GM18505 (cell line): ENCODE measurements around the gene MED26.
A peak's percentile ranks its signal among the peaks of the same experiment; 100 is the strongest.
"Not testable (repeated sequence)": the region's sequence is repeated elsewhere in the genome, so short reads cannot be mapped to it uniquely, and the experiment has no call there.

Experiments used
- ATAC-seq: cut with Tn5 transposase; IDR thresholded peaks from one replicate; pipeline ENCODE4 v1.9.1; 2021; ENCODE audit not compliant: unreplicated experiment
- POLR2A ChIP-seq: IDR thresholded peaks from 4 replicates; pipeline ENCODE4 v1.6.1; 2011; ENCODE audit warnings: borderline replicate concordance; ENCODE audit not compliant: insufficient read depth, insufficient read length; ENCODE audit errors: extremely low read depth

The MED26 gene, protein sequence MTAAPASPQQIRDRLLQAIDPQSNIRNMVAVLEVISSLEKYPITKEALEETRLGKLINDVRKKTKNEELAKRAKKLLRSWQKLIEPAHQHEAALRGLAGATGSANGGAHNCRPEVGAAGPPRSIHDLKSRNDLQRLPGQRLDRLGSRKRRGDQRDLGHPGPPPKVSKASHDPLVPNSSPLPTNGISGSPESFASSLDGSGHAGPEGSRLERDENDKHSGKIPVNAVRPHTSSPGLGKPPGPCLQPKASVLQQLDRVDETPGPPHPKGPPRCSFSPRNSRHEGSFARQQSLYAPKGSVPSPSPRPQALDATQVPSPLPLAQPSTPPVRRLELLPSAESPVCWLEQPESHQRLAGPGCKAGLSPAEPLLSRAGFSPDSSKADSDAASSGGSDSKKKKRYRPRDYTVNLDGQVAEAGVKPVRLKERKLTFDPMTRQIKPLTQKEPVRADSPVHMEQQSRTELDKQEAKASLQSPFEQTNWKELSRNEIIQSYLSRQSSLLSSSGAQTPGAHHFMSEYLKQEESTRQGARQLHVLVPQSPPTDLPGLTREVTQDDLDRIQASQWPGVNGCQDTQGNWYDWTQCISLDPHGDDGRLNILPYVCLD

DNA sequence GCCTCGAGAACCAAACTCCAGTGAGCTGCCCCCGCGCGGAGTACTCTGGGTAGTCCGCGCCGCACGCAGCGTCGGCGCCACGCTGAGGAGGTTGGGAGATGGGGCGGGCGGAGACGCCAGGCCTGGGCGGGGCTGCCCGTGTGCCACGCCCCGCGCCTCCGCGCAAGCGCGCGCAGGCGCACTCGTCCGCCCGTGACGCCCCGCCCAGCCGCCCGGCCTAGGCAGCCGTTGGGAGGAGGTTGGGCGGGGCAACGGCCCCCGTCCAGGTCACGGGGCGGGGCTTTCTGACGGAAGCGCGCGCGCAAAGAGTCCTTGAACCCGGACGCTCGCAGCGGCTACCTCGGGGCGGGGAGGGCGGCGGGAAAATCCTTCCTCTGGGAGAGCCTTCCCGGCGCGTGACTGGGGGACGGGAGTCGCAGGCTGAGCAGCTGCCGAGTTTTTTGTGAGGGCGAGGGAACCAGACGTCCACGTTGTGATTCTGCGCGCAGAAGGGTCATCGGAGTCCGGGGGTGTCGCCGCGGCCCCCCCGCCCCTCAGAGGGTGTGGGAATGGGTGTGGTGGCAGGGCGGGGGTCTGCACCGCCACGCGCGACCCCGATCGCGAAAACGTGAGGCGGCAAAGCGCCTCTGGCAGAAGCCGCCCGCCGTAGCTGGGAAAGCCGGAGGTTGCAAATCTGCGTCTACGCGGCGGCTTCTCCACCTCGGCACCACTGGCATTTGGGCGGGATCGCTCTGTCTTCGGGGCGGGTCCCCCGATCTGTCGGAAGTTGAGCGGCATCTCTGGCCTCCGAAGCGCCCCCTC lies at the start of gene MED26:
Gene MED26 (minus strand): TSS at position 22 of the 801 bp plus-strand sequence. CDS start 261 bp downstream, outside the sequence.
- TF ChIP-seq POLR2A = peak; percentile 88
- ATAC-seq = peak; percentile 85

DNA sequence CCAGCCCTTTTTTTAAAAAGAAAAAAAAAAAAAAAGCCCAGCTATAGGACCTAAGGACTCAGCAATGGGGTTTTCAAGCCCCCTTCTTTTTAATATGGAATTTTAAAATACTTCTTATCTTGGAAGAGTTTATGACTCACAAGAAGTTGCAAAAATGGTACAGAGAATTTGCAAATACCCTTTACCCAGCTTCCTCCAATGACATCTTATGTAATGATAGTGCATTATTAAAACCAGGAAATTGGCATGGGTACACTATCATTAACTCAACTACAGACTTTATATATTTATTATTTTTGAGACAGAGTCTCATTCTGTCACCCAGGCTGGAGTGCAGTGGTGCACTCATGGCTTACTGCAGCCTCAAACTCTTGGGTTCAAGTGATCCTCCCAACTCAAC lies 49.1 kb upstream of the MED26 start:
- no peak for TF ChIP-seq POLR2A

DNA sequence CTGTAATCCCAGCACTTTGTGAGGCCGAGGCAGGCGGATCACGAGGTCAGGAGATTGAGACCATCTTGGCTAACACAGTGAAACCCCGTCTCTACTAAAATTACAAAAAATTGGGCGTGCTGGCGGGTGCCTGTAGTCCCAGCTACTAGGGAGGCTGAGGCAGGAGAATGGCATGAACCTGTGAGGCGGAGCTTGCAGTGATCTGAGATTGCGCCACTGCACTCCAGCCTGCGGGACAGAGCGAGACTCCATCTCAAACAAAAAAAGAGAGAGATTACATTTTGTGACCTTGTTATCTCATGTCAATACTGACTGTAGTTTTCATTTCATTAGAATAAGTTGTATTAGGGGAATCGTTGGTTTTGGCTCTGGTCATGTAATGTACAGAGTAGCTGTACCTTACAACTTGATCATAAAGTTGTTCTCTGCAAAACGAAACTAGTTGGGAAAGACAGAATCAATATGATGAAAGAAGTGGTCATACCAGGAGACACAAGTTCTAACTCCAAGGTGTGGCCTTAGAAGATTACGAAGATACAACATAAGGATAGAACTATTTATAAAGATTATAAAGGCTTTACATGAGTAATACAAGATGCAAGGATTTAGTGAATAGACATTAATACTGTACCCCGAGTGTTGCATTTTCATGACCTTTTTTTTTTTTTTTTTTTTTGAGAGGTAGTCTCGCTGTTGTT lies 48.2 kb upstream of the MED26 start:
- no peak for ATAC-seq
- no peak for TF ChIP-seq POLR2A

More for the DNA sequence above, 49.1 kb upstream of the MED26 start:
- ATAC-seq = no peak

- ATAC-seq = not testable (repeated sequence)
These were observed 45.8 kb upstream of the MED26 start for GRCh38 chr19:16673839-16674238.

DNA sequence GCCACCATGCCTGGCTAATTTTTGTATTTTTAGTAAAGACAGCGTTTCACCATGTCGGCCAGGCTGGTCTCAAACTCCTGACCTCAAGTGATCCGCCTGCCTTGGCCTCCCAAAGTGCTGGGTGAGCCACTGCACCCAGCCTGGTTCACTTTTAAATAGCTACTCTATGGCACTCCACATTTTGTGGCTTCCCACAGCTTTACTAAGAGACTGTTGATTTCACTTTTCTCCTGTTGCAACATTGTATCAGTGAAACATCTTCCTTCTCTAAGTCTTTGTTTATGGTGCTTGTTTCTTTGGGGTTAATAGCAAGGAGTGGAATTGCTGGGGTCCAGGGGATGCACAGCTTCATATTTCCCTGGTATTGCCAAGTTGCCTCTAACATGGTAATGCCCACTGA lies 45.2 kb upstream of the MED26 start:
- no peak for TF ChIP-seq POLR2A
- no peak for ATAC-seq

- no peak for TF ChIP-seq POLR2A
- no peak for ATAC-seq
These were observed 43.8 kb upstream of the MED26 start for GRCh38 chr19:16671652-16672274.

- no peak for TF ChIP-seq POLR2A
- ATAC-seq = no peak
These were observed 42.3 kb upstream of the MED26 start for GRCh38 chr19:16670291-16670690.

- not testable (repeated sequence) for ATAC-seq
These were observed 40.7 kb upstream of the MED26 start for GRCh38 chr19:16668702-16669101.

DNA sequence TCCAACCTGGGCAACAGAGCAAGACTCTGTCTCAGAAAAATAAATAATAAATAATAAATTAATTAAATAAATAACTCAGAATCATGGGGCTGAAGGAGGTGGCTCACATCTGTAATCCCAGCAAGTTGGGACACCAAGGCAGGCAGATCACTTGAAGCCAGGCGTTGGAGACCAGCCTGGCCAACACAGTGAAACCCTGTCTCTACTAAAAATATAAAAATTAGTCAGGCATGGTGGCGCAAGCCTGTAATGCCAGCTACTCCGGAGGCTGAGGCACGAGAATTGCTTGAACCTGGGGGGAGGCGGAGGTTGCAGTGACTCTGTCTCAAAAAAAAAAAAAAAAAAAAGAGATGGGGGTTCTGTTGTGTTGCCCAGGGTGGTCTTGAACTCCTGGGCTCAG lies 40.2 kb upstream of the MED26 start:
- TF ChIP-seq POLR2A = no peak
- ATAC-seq = no peak

- TF ChIP-seq POLR2A = no peak
- no peak for ATAC-seq
These were observed 33.6 kb upstream of the MED26 start for GRCh38 chr19:16661480-16662034.

GRCh38 chr19:16660763-16661479 lies 32.9 kb upstream of the MED26 start, which contains the start of gene TMEM38A:
TSS of gene TMEM38A (plus strand) at chr19:16661139. CDS start at chr19:16661218, 79 bp downstream.
- ATAC-seq = no peak
- no peak for TF ChIP-seq POLR2A
